Prostate gland (tissue), 2 donors: ENCODE measurements around the gene TNNC1. TPM values are rescaled to one million over a fixed set of nuclear protein-coding genes. Genes with fewer than 3 reads are reported as not detected.
A peak's percentile ranks its signal among the peaks of the same experiment; 100 is the strongest.

Source experiments
- DNase-seq: peaks from one replicate; pipeline ENCODE4 v3.0.0-alpha.2; 2019; ENCODE audit warnings: low spot score
- H3K27ac ChIP-seq, 2 donors: fragments of 200-600 bp; sonication (generic); 2 replicates each; pipeline ENCODE4 v1.5.1; 2017 to 2019
- H3K27me3 ChIP-seq: fragments of 200-600 bp; sonication (generic); replicated peaks from 2 replicates; pipeline ENCODE4 v1.5.1; 2019; ENCODE audit not compliant: insufficient read depth
- H3K36me3 ChIP-seq, 2 donors: fragments of 200-600 bp; sonication (generic); 1 replicate in 1 of 2; 2 replicates in 1 of 2; pipeline versions ENCODE4 v1.5.1 to v1.8.1; 2017 to 2019
- H3K4me1 ChIP-seq: fragments of 200-600 bp; sonication (generic); replicated peaks from 2 replicates; pipeline ENCODE4 v1.5.1; 2019
- H3K4me3 ChIP-seq, 2 donors: fragments of 200-600 bp; sonication (generic); 2 replicates each; pipeline ENCODE4 v1.5.1; 2017 to 2019
- H3K9me3 ChIP-seq: fragments of 200-600 bp; sonication (generic); 2 replicates; pipeline ENCODE4 v1.5.1; 2017
- POLR2A ChIP-seq: fragments of 450-650 bp; IDR thresholded peaks from one replicate; pipeline ENCODE4 v1.6.1; 2016; ENCODE audit warnings: antibody characterized with exemption, mild to moderate bottlenecking
- POLR2AphosphoS5 ChIP-seq: sonication (generic); formaldehyde crosslinking; IDR thresholded peaks from one replicate; pipeline ENCODE4 v1.6.1; 2017; ENCODE audit warnings: antibody characterized with exemption
- WGBS: methylation state at CpG from one replicate; pipeline ENCODE4 v1.1.5; 2018; 5-methylcytosine and 5-hydroxymethylcytosine counted together
- intact Hi-C: fragments of 100-400 bp; cut with DNase I; formaldehyde crosslinking; loops from one replicate; pipeline ENCODE4 v1.14.2; 2022
- total RNA-seq, 2 donors: library from RNA; depleted of rRNA; stranded (reverse); fragments of >200 nt; gene quantifications; one replicate each; pipeline ENCODE4 v1.1.0, GENCODE V29; 2016
- TF ChIP-seq, protein P1 (sequence below), 4 experiments: fragments of 200-600 bp in 2 of 4; fragments of 450-650 bp in 2 of 4; sonication (generic) in 2 of 4; IDR thresholded peaks; 1 replicate in 3 of 4; 2 replicates in 1 of 4; pipeline ENCODE4 v1.5.1; 2016 to 2019; ENCODE audit warnings: antibody characterized with exemption in 4 of 4, mild to moderate bottlenecking in 2 of 4, moderate library complexity in 2 of 4

TNNC1 gene
- total RNA-seq, 2 donors from 2014 or later = 2.7 to 109 TPM

- TF ChIP-seq POLR2AphosphoS5 = peak; percentile 81
- peak; percentile 84 for TF ChIP-seq POLR2A
- TF ChIP-seq, protein P1, sequence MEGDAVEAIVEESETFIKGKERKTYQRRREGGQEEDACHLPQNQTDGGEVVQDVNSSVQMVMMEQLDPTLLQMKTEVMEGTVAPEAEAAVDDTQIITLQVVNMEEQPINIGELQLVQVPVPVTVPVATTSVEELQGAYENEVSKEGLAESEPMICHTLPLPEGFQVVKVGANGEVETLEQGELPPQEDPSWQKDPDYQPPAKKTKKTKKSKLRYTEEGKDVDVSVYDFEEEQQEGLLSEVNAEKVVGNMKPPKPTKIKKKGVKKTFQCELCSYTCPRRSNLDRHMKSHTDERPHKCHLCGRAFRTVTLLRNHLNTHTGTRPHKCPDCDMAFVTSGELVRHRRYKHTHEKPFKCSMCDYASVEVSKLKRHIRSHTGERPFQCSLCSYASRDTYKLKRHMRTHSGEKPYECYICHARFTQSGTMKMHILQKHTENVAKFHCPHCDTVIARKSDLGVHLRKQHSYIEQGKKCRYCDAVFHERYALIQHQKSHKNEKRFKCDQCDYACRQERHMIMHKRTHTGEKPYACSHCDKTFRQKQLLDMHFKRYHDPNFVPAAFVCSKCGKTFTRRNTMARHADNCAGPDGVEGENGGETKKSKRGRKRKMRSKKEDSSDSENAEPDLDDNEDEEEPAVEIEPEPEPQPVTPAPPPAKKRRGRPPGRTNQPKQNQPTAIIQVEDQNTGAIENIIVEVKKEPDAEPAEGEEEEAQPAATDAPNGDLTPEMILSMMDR (IDR thresholded peaks at IDR 0.05) = peak in 1 of 4 experiments; percentile 13
- Histone ChIP-seq H3K27me3 (no peaks in the 10 kb centered on the region), H3K9me3 (no peaks in the 10 kb centered on the region), H3K36me3 (peaks cover 3 to 9% of the 10 kb centered on the region in 2 donors), H3K27ac (peak within 1 kb of the TSS; percentile 94 to 96), H3K4me1 (no peaks in the 10 kb centered on the region), H3K4me3 (peak within 1 kb of the TSS; percentile 95 to 100)
- intact Hi-C loops = no loop called here
- whole genome bisulfite sequencing = under 1% methylated on average over 67 of the region's 86 CpGs
- peak; percentile 89 for DNase-seq
Observed at GRCh38 chr3:52455283-52456168, 1.7 kb upstream of the TNNC1 start, which contains the start of gene NISCH. NISCH (plus strand) TSS chr3:52455604; CDS start chr3:52455642, 38 bp downstream.

DNA sequence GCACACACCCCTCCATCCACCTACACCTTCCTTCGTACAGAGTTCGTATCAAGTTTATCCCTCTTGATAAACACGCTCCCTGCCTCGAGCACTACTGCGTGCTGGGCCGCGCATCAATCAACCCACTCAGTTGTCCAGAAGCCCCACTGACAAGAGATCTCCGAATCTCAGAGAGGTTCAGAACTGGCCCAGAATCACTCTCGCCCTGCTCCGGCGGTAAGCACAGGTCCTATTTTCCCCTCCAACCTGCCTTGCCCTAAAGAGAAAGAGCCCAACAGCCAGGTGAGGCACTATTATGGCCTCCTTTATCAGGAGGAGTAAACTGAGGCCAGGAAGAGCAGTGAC lies 1.1 kb upstream of the TNNC1 start:
- intact Hi-C loops = no loop called here
- Histone ChIP-seq H3K9me3 (no peaks in the 10 kb centered on the region), H3K4me1 (no peaks in the 10 kb centered on the region), H3K36me3 (peaks cover 3 to 9% of the 10 kb centered on the region in 2 donors), H3K27ac (peak overlapping the region; percentile 94 to 96), H3K4me3 (peak overlapping the region; percentile 95 to 100), H3K27me3 (no peaks in the 10 kb centered on the region)
- WGBS = 39% methylated on average over 11 of the region's 11 CpGs
- no peak for DNase-seq
- TF ChIP-seq, protein P1 (IDR thresholded peaks at IDR 0.05) = no peak
- TF ChIP-seq POLR2A = no peak
- TF ChIP-seq POLR2AphosphoS5 = no peak

DNA sequence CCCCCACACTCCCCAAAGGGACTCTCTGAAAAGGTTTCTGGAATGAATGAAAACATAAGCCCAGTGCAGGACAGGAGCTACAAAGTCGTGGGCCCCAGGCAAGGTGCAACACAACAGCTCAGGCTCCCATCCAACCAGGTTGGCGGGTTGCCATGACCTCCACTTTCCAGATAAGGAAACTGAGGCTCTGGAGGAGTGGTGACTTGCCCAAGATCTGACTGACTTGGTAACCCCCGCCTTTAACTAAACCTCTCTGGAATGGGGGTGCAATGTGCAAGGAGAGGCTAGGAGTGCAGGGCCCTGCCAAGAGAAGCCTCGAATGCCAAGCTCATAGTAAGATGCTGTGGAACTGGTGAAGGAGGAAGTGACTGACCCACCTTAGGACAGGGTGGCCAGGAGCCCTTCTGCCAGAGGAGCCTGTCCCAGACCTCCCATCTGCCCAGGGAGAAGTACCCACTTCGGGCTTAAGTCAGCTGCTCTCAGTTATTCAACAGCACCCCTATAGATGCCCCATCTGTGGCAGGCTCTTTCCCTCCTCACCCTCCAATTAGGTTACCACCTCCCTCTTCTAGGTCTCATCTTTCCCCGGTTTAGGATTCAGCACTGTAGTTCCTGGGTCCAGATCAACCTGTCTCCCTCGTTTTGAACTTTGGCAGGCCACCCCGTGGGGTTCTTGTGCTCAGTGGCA lies 553 bp upstream of the TNNC1 start:
- no peaks in the 10 kb centered on the region for H3K9me3 ChIP-seq
- H3K27ac ChIP-seq = peak overlapping the region; percentile 94 to 96
- no peaks in the 10 kb centered on the region for H3K27me3 ChIP-seq
- H3K4me3 ChIP-seq = peak overlapping the region in 1 of 2 donors; percentile 95
- no peaks in the 10 kb centered on the region for H3K4me1 ChIP-seq
- 56% methylated on average over 8 of the region's 8 CpGs for WGBS
- peaks cover 3 to 9% of the 10 kb centered on the region in 2 donors for H3K36me3 ChIP-seq
- intact Hi-C loops = no loop called here
- DNase-seq = no peak
- TF ChIP-seq, protein P1 (IDR thresholded peaks at IDR 0.05) = no peak
- TF ChIP-seq POLR2AphosphoS5 (no peak), POLR2A (no peak)

DNA sequence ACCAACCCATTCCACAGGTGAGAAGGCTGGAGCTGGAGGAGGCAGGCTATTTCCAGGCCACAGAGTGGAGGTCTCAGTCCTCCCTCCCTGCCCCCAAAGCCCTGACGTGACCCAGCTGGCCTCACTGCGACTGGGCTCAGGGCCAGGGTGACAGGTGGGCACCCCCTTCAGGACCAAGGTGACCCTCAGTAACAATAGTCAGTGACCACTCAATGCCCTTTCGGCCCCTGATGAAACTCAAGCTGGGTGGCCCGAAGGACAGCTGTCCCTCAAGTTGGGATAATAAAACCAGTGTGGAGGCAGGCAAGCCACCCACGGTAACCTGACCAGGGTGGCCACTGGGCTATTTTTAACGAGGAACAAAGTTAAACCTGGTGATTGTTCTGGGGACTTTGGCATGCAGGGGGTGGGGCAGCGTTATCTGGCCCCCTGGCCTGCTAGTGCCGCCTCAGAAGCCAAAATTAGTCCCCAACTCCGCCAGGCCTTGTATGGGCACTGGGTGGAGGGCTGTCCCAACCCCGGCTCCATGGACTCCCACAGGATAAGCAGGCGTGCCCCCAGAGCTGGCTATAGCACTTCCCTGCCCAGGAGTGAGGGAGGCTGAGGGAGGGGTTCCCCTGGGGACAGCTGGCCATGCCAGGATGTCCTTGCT lies 1.1 kb downstream of the TNNC1 start:
- no peaks in the 10 kb centered on the region for H3K9me3 ChIP-seq
- 70% methylated on average over 11 of the region's 11 CpGs for whole genome bisulfite sequencing
- no peak for DNase-seq
- intact Hi-C loops = no loop called here
- H3K36me3 ChIP-seq = no peaks in the 10 kb centered on the region
- no peaks in the 10 kb centered on the region for H3K4me1 ChIP-seq
- no peak for TF ChIP-seq POLR2AphosphoS5
- no peak for TF ChIP-seq POLR2A
- TF ChIP-seq, protein P1 (IDR thresholded peaks at IDR 0.05) = no peak
- H3K27me3 ChIP-seq = no peaks in the 10 kb centered on the region
- H3K27ac ChIP-seq = peak overlapping the region in 1 of 2 donors; percentile 5
- H3K4me3 ChIP-seq = no peak overlapping the region
